Osteocyte (in vitro differentiated cells): ENCODE data around the gene GSK3B. TPM values are rescaled to one million over a fixed set of nuclear protein-coding genes. Genes with fewer than 3 reads are reported as not detected.

Source experiments
- DNase-seq: peaks from one replicate; pipeline ENCODE4 v3.0.0; 2021; ENCODE audit warnings: mixed read lengths; ENCODE audit not compliant: unreplicated experiment; ENCODE audit errors: extremely low spot score
- H3K27ac Mint-ChIP-seq: one replicate; pipeline ENCODE4 v1.8.0; 2021; ENCODE audit warnings: mild to moderate bottlenecking, mixed read lengths; ENCODE audit not compliant: unreplicated experiment
- H3K27me3 Mint-ChIP-seq: one replicate; pipeline ENCODE4 v1.8.0; 2021; ENCODE audit warnings: mixed read lengths; ENCODE audit not compliant: unreplicated experiment
- H3K36me3 Mint-ChIP-seq: one replicate; pipeline ENCODE4 v1.8.0; 2021; ENCODE audit warnings: mixed read lengths; ENCODE audit not compliant: unreplicated experiment
- H3K4me1 Mint-ChIP-seq: one replicate; pipeline ENCODE4 v1.8.0; 2021; ENCODE audit warnings: mixed read lengths; ENCODE audit not compliant: unreplicated experiment
- H3K4me3 Mint-ChIP-seq: one replicate; pipeline ENCODE4 v1.8.0; 2021; ENCODE audit warnings: mild to moderate bottlenecking, moderate library complexity, mixed read lengths; ENCODE audit not compliant: unreplicated experiment
- H3K9me3 Mint-ChIP-seq: one replicate; pipeline ENCODE4 v1.8.0; 2021; ENCODE audit warnings: mixed read lengths; ENCODE audit not compliant: unreplicated experiment
- CTCF ChIP-seq: fragments of 200-600 bp; sonication (generic); IDR thresholded peaks from 2 replicates; pipeline ENCODE4 v1.5.0; 2021; ENCODE audit warnings: antibody characterized with exemption, mild to moderate bottlenecking, moderate library complexity
- total RNA-seq: library from RNA; stranded (reverse); gene quantifications from 2 replicates; pipeline ENCODE4 v1.2.1, GENCODE V29; 2021

Gene GSK3B
- total RNA-seq, 1 donor from 2014 or later: 80.0 TPM

GRCh38 chr3:119812491-119813058 is 281.7 kb downstream of the GSK3B start:
- H3K27me3 Mint-ChIP-seq: no peaks in the 10 kb centered on the region
- H3K36me3 Mint-ChIP-seq: no peaks in the 10 kb centered on the region
- H3K9me3 Mint-ChIP-seq: no peaks in the 10 kb centered on the region
- H3K27ac Mint-ChIP-seq: no peak overlapping the region
- DNase-seq: no peak
- no peaks in the 10 kb centered on the region for H3K4me1 Mint-ChIP-seq
- no peak overlapping the region for H3K4me3 Mint-ChIP-seq
- TF ChIP-seq CTCF: no peak

- Mint-ChIP-seq H3K4me3 (no peak overlapping the region), H3K27ac (no peak overlapping the region), H3K4me1 (no peaks in the 10 kb centered on the region), H3K27me3 (no peaks in the 10 kb centered on the region), H3K9me3 (no peaks in the 10 kb centered on the region), H3K36me3 (no peaks in the 10 kb centered on the region)
- no peak for TF ChIP-seq CTCF
- DNase-seq: no peak
These were observed 284.2 kb downstream of the GSK3B start for GRCh38 chr3:119810018-119810435.

DNA sequence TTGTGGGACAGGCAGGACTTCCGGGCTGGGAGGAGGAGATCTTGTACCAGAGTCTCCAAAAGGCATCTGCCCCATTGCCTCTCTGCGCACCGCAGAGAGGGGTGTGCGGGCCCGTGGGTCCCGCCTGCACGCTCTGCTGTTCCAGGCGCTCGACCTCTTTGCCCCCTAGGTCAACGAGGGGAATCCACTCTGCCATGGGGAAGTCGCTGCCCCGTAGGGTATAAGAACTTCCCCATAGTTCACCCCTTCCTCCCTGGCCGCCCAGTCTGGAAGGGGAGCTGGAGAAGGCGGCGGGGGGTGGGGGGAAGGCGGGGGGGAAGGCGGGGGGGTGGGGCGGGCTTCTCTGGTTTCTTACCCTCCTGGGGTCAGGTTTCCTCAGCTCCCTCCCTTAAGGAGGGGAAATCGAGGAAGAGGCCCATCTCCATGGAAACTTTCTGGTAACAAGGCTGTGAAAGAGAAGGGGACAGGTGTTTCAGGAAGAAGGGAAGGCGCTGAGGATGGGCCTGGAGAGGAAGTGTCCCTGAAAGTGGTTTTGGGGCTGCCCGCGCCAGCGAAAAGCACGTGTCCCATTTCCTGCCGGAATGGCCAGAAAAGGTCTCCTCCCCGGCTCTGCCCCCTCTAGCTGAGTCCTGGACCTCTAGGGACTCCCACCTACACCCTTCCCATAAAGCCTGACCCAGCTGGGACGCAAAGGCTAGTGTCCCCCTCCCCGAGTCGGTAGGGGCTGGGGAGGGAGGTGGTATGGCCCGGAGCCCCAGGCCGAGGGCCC is 284.8 kb downstream of the GSK3B start:
- no peaks in the 10 kb centered on the region for H3K9me3 Mint-ChIP-seq
- H3K4me3 Mint-ChIP-seq: no peak overlapping the region
- H3K27me3 Mint-ChIP-seq: no peaks in the 10 kb centered on the region
- no peaks in the 10 kb centered on the region for H3K4me1 Mint-ChIP-seq
- no peaks in the 10 kb centered on the region for H3K36me3 Mint-ChIP-seq
- DNase-seq: no peak
- H3K27ac Mint-ChIP-seq: no peak overlapping the region
- TF ChIP-seq CTCF: no peak

GRCh38 chr3:119808843-119809242 is 285.4 kb downstream of the GSK3B start:
- no peak overlapping the region for H3K4me3 Mint-ChIP-seq
- H3K4me1 Mint-ChIP-seq: no peaks in the 10 kb centered on the region
- no peak overlapping the region for H3K27ac Mint-ChIP-seq
- no peaks in the 10 kb centered on the region for H3K27me3 Mint-ChIP-seq
- no peaks in the 10 kb centered on the region for H3K36me3 Mint-ChIP-seq
- no peak for TF ChIP-seq CTCF
- DNase-seq: no peak
- no peaks in the 10 kb centered on the region for H3K9me3 Mint-ChIP-seq

GRCh38 chr3:119808244-119808643 is 286.0 kb downstream of the GSK3B start:
- no peaks in the 10 kb centered on the region for H3K4me1 Mint-ChIP-seq
- no peak overlapping the region for H3K4me3 Mint-ChIP-seq
- TF ChIP-seq CTCF: no peak
- no peaks in the 10 kb centered on the region for H3K36me3 Mint-ChIP-seq
- no peaks in the 10 kb centered on the region for H3K9me3 Mint-ChIP-seq
- no peaks in the 10 kb centered on the region for H3K27me3 Mint-ChIP-seq
- H3K27ac Mint-ChIP-seq: no peak overlapping the region
- no peak for DNase-seq
